T-helper 1 cell treated with Interleukin-12 subunit alpha and Interleukin-12 subunit beta and Interleukin-4 antibody, amounts not matched to agents 30 μg/mL and 1 μg/mL, for 36 hours (primary cell): Measurements from ENCODE around the gene WNT3A.

Source experiments
- H3K27ac Mint-ChIP-seq: one replicate; pipeline ENCODE4 v1.8.0; 2021; ENCODE audit warnings: mild to moderate bottlenecking, mixed read lengths
- H3K27me3 Mint-ChIP-seq: one replicate; pipeline ENCODE4 v1.8.0; 2021; ENCODE audit warnings: low read depth, mixed read lengths
- H3K36me3 Mint-ChIP-seq: one replicate; pipeline ENCODE4 v1.8.0; 2021; ENCODE audit warnings: low read depth, mixed read lengths
- H3K4me1 Mint-ChIP-seq: one replicate; pipeline ENCODE4 v1.8.0; 2021; ENCODE audit warnings: low read depth, mixed read lengths
- H3K4me3 Mint-ChIP-seq: one replicate; pipeline ENCODE4 v1.8.0; 2021; ENCODE audit warnings: mild to moderate bottlenecking, moderate library complexity, mixed read lengths
- H3K9me3 Mint-ChIP-seq: one replicate; pipeline ENCODE4 v1.8.0; 2021; ENCODE audit warnings: mixed read lengths

Gene WNT3A

DNA sequence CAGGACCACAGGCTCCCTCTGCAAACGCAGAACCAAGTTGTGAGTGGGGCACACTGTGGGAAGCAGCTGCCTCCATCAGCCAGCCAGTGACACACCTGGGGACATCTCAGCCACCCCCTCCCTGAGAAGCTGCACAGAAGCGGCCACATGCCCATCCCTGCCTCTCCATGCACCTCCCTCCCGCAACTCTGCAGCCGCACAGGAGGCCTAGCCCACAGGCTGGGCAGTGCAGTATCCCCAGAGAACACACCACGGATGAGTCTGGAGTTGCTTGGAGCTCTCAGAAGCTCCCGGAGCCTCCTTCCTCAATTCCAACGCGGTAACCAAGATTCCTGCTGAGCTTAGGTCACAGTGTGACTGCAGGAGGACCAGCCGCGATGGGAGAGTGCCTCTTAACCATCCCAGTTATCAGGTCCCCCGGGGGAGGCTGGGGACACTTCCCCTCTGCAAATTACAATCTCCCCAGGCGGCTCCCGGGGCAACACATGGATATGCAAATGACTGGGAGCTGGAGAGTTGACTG lies 1.2 kb upstream of the WNT3A start:
- no peak overlapping the region for H3K4me3 Mint-ChIP-seq
- no peak overlapping the region for H3K27ac Mint-ChIP-seq
- no peaks in the 10 kb centered on the region for H3K9me3 Mint-ChIP-seq
- H3K4me1 Mint-ChIP-seq: peaks cover 7% of the 10 kb centered on the region
- peaks cover 60% of the 10 kb centered on the region for H3K27me3 Mint-ChIP-seq
- no peaks in the 10 kb centered on the region for H3K36me3 Mint-ChIP-seq

DNA sequence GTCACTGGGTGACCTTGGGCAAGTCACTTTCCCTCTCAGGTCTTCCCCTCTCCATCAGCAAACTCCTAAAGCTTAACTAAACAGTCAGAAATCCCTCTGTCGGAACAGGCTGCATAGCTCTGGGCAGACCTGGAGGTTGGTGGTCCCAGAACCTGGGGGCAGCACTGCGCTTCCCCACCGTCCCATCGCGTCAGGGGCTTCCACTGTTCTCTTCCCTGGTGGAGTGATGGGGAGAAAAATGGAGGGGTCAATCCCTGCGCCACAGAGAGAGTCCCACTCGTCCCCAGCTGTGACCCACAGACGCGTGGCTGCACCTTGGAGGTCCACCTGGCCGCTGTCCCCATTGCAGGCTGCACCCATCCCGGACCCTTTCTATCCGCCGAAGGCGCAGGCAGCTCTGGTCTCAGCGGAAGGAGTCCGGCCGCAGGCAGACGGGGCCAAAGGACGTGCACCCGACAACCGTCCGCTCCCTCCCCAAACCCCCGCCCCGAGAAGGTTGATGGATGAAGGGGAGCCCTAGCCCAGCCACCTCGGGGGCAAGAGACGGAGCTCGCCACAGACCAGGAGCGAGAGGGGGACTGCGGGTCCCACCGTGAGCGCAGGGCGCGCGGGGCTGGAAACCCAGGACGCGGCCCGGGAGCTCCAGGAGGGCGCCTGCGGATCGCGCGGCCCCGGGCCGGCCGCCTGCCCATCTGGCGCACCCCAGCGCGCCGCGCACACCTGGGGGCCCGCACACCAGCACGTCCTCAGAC lies 588 bp upstream of the WNT3A start:
- Mint-ChIP-seq H3K36me3 (no peaks in the 10 kb centered on the region), H3K27me3 (peaks cover 64% of the 10 kb centered on the region), H3K4me3 (no peak overlapping the region), H3K27ac (no peak overlapping the region), H3K9me3 (no peaks in the 10 kb centered on the region), H3K4me1 (peaks cover 9% of the 10 kb centered on the region)

DNA sequence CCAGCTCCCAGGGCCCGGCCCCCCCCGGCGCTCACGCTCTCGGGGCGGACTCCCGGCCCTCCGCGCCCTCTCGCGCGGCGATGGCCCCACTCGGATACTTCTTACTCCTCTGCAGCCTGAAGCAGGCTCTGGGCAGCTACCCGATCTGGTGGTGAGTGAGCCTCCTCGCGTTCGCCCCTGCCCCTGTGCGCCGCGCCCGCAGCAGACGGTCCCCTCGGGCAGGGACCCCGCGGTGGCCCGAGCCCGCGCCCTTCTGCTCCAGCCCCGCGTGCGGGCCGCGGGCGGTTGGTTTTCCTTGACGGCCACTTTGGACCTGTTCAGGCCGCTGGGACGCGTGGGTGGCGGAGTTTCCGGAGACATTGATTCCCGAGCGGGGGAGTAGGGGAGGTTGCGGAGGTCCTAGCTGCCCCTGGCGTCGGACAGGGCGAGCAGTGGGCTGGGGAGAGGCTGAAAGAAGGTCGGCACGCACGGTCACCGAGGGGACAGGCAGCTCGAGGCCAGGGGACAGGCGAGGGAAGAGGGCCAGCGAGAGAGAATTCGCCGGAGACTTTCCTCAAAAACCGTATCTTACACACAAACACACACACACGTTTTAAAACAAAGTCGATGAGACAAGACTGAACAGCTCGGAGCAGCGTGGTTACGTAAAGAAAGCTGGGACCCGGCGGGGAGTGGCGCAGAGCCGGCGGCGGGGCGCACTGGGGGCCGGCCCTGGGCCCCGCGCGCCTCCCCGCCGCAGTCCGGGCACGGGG lies 427 bp downstream of the WNT3A start:
- Mint-ChIP-seq H3K27me3 (peaks cover 63% of the 10 kb centered on the region), H3K4me3 (no peak overlapping the region), H3K27ac (no peak overlapping the region), H3K4me1 (peaks cover 9% of the 10 kb centered on the region), H3K36me3 (no peaks in the 10 kb centered on the region), H3K9me3 (no peaks in the 10 kb centered on the region)

DNA sequence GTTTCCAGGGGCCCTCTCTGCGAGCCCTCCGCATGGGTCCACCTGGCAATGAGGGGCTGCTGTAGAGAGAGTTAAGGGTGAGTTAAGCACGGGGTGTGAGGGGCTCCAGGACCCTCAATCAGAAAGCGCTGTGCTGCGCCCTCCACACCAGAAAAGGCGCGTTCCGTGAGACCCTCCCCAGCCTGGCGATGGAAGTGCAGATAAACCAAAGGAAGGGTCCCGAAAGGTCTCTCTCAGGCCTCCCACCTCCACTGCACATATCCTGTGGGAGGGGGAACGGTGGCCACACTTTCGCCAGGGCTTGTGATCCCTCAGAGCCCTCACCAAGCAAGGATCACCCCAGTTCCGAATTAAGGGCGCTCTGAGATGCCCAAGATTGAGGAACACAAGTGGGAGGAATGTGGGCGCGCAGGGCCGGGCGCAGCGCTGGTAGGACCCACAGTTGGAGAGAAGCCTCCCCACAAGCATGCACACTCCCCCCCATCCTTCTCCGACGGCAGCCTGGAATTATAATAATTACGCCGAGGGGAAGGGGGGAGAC lies 1.1 kb downstream of the WNT3A start:
- Mint-ChIP-seq H3K27ac (no peak overlapping the region), H3K4me1 (peaks cover 9% of the 10 kb centered on the region), H3K4me3 (no peak overlapping the region), H3K27me3 (peaks cover 63% of the 10 kb centered on the region), H3K9me3 (no peaks in the 10 kb centered on the region), H3K36me3 (no peaks in the 10 kb centered on the region)

DNA sequence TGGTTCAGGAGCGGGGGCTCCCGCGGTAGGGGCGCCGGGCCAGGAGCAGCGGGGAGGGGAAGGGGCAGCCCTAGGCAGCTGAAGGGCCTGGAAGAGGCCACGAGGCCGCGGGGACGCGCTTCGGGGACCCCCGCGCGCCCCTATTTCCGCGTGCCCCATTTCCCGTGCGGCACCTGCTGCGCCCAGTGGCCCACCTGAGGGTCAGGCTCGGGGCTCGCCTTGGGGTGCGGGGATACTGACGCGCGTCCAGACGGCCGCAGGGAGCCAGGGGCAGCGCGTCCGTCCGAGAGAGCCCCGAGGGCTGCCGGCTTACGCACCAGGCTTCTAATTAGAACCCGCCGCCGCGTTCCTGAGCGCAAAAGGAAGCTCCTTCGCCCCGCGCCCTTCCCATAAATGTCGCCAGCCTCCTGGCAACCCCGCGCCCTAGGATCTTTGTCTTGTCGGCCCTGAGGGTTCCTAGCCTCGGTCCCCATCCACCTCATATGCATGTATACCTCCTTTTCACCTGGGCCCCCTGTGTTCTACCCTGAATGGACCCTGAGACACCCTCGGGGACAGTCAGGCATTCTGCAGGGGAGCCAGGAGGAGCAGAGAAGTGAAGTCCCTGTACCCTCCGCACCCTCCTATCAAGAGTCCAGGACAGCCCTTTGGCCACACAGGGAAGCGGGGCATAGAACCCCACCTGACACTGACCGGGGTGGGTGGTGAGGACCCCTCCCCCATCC lies 1.8 kb downstream of the WNT3A start:
- peak overlapping the region; percentile 49 for H3K27ac Mint-ChIP-seq
- H3K36me3 Mint-ChIP-seq: no peaks in the 10 kb centered on the region
- H3K4me1 Mint-ChIP-seq: peaks cover 9% of the 10 kb centered on the region
- H3K27me3 Mint-ChIP-seq: peaks cover 60% of the 10 kb centered on the region
- no peaks in the 10 kb centered on the region for H3K9me3 Mint-ChIP-seq
- H3K4me3 Mint-ChIP-seq: no peak overlapping the region

DNA sequence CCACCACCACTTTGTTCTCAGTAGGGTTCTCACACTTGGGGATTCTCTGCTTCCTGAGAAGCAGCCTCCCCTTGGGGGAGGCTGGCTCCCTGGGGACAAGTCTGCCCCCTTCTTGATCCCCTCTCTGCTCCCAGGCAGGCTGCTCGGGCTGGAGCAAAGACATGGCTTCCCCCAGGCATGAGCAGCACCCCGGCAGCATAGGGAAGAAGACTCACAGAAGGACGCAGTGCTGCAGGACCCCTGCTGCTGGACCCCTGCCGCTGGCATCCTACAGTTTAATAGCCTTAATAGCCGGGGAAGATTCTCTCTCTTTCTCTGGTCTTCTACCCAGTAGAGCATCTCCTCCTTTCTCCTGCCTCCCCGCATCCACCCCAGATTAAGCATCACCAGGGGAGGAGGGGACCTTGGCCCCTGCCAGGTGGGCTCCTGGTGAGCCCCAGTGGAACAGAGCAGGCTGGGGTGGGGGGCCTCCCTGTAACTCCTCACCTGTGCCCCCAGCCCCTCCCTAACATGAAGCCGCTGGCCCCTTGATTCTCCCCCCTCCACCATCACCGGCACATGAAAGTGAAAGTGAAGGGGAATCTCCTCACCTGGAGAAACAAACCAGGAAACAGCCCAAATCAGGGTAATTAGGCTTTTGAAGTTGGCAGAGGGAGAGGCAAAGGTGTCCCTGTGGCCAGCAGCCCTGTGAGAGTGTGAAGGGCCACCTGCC lies 2.5 kb downstream of the WNT3A start:
- no peaks in the 10 kb centered on the region for H3K36me3 Mint-ChIP-seq
- peaks cover 54% of the 10 kb centered on the region for H3K27me3 Mint-ChIP-seq
- no peaks in the 10 kb centered on the region for H3K9me3 Mint-ChIP-seq
- H3K4me1 Mint-ChIP-seq: peaks cover 9% of the 10 kb centered on the region
- peak overlapping the region; percentile 42 for H3K4me3 Mint-ChIP-seq
- no peak overlapping the region for H3K27ac Mint-ChIP-seq

DNA sequence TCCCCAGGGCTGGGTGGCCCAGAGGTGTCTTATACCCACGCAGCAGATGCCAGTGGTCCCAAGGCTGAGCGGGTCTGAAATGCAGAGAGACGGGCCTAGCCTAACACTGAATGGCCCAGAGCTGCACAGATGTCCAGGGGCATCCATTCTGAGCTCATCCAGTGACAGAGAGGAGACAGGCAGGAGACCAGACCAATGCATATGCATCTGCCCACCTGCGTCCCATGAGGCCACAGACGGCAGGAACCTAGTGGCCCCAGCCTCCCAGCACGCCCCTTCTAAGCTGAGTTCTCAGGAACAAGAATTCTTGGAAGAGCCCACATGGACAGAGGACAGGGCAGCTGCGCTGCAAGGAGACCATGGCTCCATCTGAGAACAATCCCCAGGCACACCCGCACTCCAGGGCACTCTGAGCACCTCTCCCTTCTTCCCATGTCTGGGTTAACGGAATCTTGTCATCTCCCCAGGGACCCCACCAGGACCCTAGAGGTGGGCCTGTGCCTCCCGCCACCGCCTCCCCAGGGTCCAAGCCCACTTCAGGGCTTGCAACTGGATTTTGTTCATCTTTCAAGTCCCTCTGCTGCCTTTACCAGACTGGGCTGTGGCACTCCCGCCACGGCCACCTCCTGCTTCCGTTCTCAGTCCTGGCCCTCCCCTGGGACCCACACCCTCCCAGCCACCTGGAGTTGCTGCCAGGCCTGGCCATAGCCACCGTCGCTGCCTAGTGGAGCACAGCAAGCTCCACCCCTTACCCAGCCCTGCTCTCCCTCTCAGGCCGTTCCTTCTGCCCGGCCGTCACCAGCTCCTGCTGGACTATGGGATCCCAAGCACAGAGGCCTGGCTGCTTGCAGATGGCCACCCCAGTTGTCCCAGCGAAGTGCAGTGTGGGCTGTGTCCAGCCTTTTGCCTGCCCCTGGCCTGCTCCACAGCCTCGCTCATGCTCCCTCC lies 3.3 kb downstream of the WNT3A start:
- Mint-ChIP-seq H3K4me1 (peaks cover 9% of the 10 kb centered on the region), H3K9me3 (no peaks in the 10 kb centered on the region), H3K4me3 (no peak overlapping the region), H3K36me3 (no peaks in the 10 kb centered on the region), H3K27me3 (peaks cover 47% of the 10 kb centered on the region), H3K27ac (no peak overlapping the region)

DNA sequence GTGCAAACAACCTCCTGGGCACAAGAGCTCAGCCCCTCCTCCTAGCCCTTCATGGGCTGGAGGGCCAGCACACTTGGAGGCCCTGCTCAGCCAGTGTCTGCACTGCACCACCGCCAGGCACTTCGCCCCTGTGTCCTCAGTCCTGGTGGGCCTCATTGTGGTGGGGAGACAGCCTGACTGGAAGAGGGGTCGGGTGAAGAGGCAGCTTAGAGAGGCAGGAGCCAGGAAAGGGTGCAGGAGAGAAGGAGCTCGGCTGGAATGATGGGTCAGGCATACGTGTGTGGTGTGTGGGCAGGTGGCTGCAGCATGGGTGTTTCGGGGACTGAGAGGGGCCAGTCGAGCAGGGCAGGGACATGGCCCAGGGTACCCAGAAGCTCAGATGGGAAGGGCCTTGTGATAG lies 4.1 kb downstream of the WNT3A start:
- H3K4me3 Mint-ChIP-seq: no peak overlapping the region
- peaks cover 39% of the 10 kb centered on the region for H3K27me3 Mint-ChIP-seq
- no peaks in the 10 kb centered on the region for H3K9me3 Mint-ChIP-seq
- H3K4me1 Mint-ChIP-seq: peaks cover 9% of the 10 kb centered on the region
- no peak overlapping the region for H3K27ac Mint-ChIP-seq
- no peaks in the 10 kb centered on the region for H3K36me3 Mint-ChIP-seq

DNA sequence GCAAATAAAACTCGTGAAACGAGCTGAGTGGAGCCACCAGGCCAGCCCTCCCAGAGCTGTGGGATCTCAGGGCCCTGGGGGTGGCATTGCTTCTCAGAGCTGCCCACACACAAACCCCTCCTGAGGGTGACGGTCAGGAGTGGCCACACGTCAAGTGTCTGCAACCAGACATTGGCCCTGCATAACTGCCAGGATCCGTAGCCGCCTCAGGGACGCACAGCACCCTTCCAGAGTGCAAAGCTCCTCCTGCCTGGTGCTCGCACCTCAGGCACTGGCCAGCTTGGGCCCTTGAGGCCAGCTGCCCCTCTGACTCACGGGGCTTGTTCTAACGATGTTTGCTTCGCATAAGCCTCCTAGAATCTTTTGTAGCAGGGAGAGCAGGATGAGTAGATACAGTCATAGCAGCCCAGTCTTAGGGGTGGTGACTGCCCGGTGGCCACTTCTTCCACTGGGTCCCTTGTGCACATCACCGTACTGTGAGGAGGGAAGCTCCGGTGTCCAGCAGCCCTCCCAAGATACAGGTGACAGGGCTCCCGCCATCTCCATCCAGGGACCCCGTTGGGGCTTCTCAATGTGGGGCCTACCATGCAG lies 5.0 kb downstream of the WNT3A start:
- Mint-ChIP-seq H3K9me3 (no peaks in the 10 kb centered on the region), H3K27ac (no peak overlapping the region), H3K36me3 (no peaks in the 10 kb centered on the region), H3K4me1 (peaks cover 9% of the 10 kb centered on the region), H3K4me3 (no peak overlapping the region), H3K27me3 (peaks cover 36% of the 10 kb centered on the region)

DNA sequence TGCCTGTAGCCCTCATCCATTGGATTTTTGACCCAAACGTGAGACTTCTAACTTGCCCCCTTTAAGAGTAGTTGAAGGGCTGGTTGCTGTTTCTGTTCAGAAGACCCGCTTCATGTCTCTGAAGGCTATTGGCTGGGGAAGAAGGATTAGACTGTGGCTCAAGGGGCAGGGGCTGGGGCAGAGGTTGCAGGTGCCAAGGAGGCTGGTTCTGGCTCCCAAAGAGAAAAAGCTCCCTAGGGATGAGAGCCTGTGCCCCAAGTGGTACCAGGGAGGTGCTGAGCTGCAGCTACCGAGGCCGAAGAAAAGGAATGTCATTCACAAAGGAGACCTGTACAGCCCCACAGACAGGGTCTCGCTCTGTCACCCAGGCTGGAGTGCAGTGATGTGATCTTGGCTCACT lies 5.8 kb downstream of the WNT3A start:
- Mint-ChIP-seq H3K27ac (no peak overlapping the region), H3K4me1 (peaks cover 9% of the 10 kb centered on the region), H3K4me3 (no peak overlapping the region), H3K9me3 (no peaks in the 10 kb centered on the region), H3K27me3 (peaks cover 31% of the 10 kb centered on the region), H3K36me3 (no peaks in the 10 kb centered on the region)

DNA sequence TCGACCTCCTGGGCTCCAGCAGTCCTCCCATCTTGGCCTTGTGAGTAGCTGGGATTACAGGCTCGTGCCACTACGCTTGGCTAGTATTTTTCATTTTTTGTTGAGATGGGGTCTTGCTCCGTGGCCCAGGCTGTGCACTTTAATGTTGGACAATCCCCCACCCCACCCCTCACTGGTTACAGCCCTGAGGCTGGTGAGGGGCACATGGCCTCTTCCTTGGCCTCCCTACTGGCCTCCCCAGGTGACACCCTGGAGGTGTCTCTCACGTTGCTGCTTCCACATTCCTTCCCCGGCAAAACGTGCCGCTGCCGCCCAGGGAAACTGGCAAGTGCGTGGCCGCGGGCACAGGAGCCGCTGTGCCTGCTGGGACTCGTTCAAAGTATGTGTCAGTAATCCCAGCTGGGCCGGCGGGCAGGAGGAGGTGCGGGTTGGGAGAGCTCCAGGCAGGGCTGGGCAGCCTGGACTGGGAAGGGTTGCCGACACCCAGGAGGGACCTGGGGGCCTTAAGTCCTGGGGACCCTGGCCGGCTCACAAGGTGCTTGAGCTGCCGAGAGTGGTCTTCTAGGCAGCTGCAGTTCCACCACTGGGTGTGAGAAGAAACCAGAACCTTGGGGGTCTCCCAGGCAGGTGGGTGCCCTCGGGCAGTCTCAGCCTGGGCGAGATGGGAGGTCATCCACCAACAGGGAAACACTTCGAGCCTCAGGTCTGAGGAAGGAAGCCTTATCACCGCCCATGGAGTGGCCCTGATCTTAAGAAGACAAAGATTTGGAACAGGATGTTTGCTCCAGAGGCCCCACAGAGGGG lies 6.5 kb downstream of the WNT3A start:
- Mint-ChIP-seq H3K27me3 (peaks cover 24% of the 10 kb centered on the region), H3K27ac (no peak overlapping the region), H3K9me3 (no peaks in the 10 kb centered on the region), H3K4me3 (no peak overlapping the region), H3K36me3 (no peaks in the 10 kb centered on the region), H3K4me1 (peaks cover 9% of the 10 kb centered on the region)
